Ishikawa (cell line): ENCODE measurements around the gene HEPACAM.

Experiments
- CREB1 ChIP-seq: IDR thresholded peaks from 2 replicates; pipeline ENCODE4 v1.6.1; 2012; ENCODE audit warnings: low read depth
- EP300 ChIP-seq: IDR thresholded peaks from 2 replicates; pipeline ENCODE4 v1.6.1; 2012; ENCODE audit warnings: borderline replicate concordance
- FOXM1 ChIP-seq: IDR thresholded peaks from 2 replicates; pipeline ENCODE4 v1.6.1; 2012; ENCODE audit warnings: low read depth, borderline replicate concordance
- RAD21 ChIP-seq: IDR thresholded peaks from 2 replicates; pipeline ENCODE4 v1.6.1; 2012; ENCODE audit warnings: low read depth
- TAF1 ChIP-seq: IDR thresholded peaks from 2 replicates; pipeline ENCODE4 v1.6.1; 2012; ENCODE audit warnings: low read depth, mild to moderate bottlenecking
- TF ChIP-seq, protein P1 (sequence below): IDR thresholded peaks from 2 replicates; pipeline ENCODE4 v1.6.1; 2012
- TF ChIP-seq, protein P2 (sequence below): IDR thresholded peaks from 2 replicates; pipeline ENCODE4 v1.6.1; 2012; ENCODE audit warnings: low read depth, mild to moderate bottlenecking
- TF ChIP-seq, protein P3 (sequence below): IDR thresholded peaks from 2 replicates; pipeline ENCODE4 v1.6.1; 2012

GRCh38 chr11:124930799-124931198 is 5.0 kb downstream of the HEPACAM start:
- TF ChIP-seq RAD21 (no peak), TAF1 (no peak), EP300 (no peak), CREB1 (no peak), FOXM1 (no peak)
- TF ChIP-seq, protein P1, sequence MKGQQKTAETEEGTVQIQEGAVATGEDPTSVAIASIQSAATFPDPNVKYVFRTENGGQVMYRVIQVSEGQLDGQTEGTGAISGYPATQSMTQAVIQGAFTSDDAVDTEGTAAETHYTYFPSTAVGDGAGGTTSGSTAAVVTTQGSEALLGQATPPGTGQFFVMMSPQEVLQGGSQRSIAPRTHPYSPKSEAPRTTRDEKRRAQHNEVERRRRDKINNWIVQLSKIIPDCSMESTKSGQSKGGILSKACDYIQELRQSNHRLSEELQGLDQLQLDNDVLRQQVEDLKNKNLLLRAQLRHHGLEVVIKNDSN: no peak
- TF ChIP-seq, protein P2, sequence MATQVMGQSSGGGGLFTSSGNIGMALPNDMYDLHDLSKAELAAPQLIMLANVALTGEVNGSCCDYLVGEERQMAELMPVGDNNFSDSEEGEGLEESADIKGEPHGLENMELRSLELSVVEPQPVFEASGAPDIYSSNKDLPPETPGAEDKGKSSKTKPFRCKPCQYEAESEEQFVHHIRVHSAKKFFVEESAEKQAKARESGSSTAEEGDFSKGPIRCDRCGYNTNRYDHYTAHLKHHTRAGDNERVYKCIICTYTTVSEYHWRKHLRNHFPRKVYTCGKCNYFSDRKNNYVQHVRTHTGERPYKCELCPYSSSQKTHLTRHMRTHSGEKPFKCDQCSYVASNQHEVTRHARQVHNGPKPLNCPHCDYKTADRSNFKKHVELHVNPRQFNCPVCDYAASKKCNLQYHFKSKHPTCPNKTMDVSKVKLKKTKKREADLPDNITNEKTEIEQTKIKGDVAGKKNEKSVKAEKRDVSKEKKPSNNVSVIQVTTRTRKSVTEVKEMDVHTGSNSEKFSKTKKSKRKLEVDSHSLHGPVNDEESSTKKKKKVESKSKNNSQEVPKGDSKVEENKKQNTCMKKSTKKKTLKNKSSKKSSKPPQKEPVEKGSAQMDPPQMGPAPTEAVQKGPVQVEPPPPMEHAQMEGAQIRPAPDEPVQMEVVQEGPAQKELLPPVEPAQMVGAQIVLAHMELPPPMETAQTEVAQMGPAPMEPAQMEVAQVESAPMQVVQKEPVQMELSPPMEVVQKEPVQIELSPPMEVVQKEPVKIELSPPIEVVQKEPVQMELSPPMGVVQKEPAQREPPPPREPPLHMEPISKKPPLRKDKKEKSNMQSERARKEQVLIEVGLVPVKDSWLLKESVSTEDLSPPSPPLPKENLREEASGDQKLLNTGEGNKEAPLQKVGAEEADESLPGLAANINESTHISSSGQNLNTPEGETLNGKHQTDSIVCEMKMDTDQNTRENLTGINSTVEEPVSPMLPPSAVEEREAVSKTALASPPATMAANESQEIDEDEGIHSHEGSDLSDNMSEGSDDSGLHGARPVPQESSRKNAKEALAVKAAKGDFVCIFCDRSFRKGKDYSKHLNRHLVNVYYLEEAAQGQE: no peak
- TF ChIP-seq, protein P3, sequence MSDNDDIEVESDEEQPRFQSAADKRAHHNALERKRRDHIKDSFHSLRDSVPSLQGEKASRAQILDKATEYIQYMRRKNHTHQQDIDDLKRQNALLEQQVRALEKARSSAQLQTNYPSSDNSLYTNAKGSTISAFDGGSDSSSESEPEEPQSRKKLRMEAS: no peak
